OCI-LY7 (cell line): ENCODE results near the gene FCMR. TPM values are rescaled to one million over a fixed set of nuclear protein-coding genes. Genes with fewer than 3 reads are reported as not detected.

Source experiments
- Bru-seq: library from RNA; stranded (reverse); fragments of 400-500 nt; gene quantifications from one replicate; lab custom pipeline; 2021; lab: Mats Ljungman, UMichigan
- BruChase-seq, 2 experiments: library from RNA; stranded (reverse); fragments of 400-500 nt; gene quantifications; one replicate each; lab custom pipeline; 2021; lab: Mats Ljungman, UMichigan
- BruUV-seq: library from RNA; stranded (reverse); fragments of 400-500 nt; replicated peaks from 2 replicates; lab custom pipeline; 2021; lab: Mats Ljungman, UMichigan
- CTCF ChIA-PET: fragments of 300-600 bp; sonication (Branson Sonifier 250); formaldehyde crosslinking; loops from one replicate; lab custom pipeline; 2022; ENCODE audit warnings: antibody characterized with exemption; ENCODE audit not compliant: unreplicated experiment; lab: Charles Lee
- POLR2A ChIA-PET: fragments of 300-600 bp; sonication (Branson Sonifier 250); formaldehyde crosslinking; loops from one replicate; lab custom pipeline; 2022; ENCODE audit warnings: antibody characterized with exemption; lab: Charles Lee
- DNase-seq: peaks from one replicate; pipeline ENCODE4 v3.0.0-alpha.2; 2015; ENCODE audit warnings: low spot score
- H2AFZ ChIP-seq: fragments of 200-600 bp; sonication (generic), shearing (Covaris generic); 2 replicates; pipeline ENCODE4 v1.6.1; 2014; ENCODE audit warnings: mild to moderate bottlenecking, antibody characterized with exemption, low read length, moderate library complexity
- H3K27ac ChIP-seq: fragments of 200-600 bp; sonication (generic); 2 replicates; pipeline ENCODE4 v1.5.1; 2014; ENCODE audit warnings: mixed run types, low read depth, mild to moderate bottlenecking, moderate library complexity, low read length, inconsistent platforms; ENCODE audit not compliant: poor library complexity, severe bottlenecking
- H3K36me3 ChIP-seq: fragments of 200-600 bp; sonication (generic); 2 replicates; pipeline ENCODE4 v1.6.1; 2014; ENCODE audit warnings: mild to moderate bottlenecking, antibody characterized with exemption, low read length, moderate library complexity, mixed read lengths; ENCODE audit not compliant: insufficient read depth
- H3K4me1 ChIP-seq: fragments of 200-600 bp; sonication (generic); 2 replicates; pipeline ENCODE4 v1.5.1; 2014; ENCODE audit warnings: mild to moderate bottlenecking, low read length; ENCODE audit not compliant: insufficient read depth, poor library complexity, severe bottlenecking
- H3K4me2 ChIP-seq: fragments of 200-600 bp; sonication (generic); 2 replicates; pipeline ENCODE4 v1.6.1; 2014; ENCODE audit warnings: mild to moderate bottlenecking, low read length
- H3K4me3 ChIP-seq: fragments of 200-600 bp; sonication (generic); 2 replicates; pipeline ENCODE4 v1.5.1; 2014; ENCODE audit warnings: mild to moderate bottlenecking, low read depth, low read length; ENCODE audit not compliant: poor library complexity, severe bottlenecking
- H3K79me2 ChIP-seq: fragments of 200-600 bp; sonication (generic); 2 replicates; pipeline ENCODE4 v1.6.1; 2016; ENCODE audit warnings: low read depth, mild to moderate bottlenecking, low read length, moderate library complexity, mixed read lengths; ENCODE audit not compliant: insufficient read depth
- H3K9me2 ChIP-seq: fragments of 200-600 bp; sonication (generic); 2 replicates; pipeline ENCODE4 v1.6.1; 2016; ENCODE audit warnings: mild to moderate bottlenecking, low read length, mixed read lengths; ENCODE audit not compliant: insufficient read depth
- H3K9me3 ChIP-seq: fragments of 200-600 bp; sonication (generic); 2 replicates; pipeline ENCODE4 v1.6.1; 2014; ENCODE audit warnings: mild to moderate bottlenecking, mixed run types, low read length, mixed read lengths
- H4K20me1 ChIP-seq: fragments of 200-600 bp; sonication (generic); 2 replicates; pipeline ENCODE4 v1.6.1; 2014; ENCODE audit warnings: mild to moderate bottlenecking, antibody characterized with exemption, low read length, moderate library complexity, mixed read lengths; ENCODE audit not compliant: insufficient read depth
- EZH2phosphoT487 ChIP-seq: fragments of 200-600 bp; sonication (generic); IDR thresholded peaks from 2 replicates; pipeline ENCODE4 v1.6.1; 2018; ENCODE audit warnings: low read depth, borderline replicate concordance, mild to moderate bottlenecking, mixed run types, antibody characterized with exemption, low read length, moderate library complexity, mixed read lengths
- intact Hi-C: fragments of 100-400 bp; cut with micrococcal nuclease; formaldehyde crosslinking; loops from one replicate; pipeline ENCODE4 v1.10.0; 2022; ENCODE audit not compliant: unreplicated experiment
- long read RNA-seq: library from polyadenylated mRNA; stranded (forward); transcript quantifications from one replicate; pipeline ENCODE4 v2.0.0, GENCODE V29; 2022
- total RNA-seq, 2 experiments: library from RNA; depleted of rRNA in 1 of 2; stranded (reverse); fragments of >200 nt in 1 of 2; shearing (Covaris generic) in 1 of 2; gene quantifications; 2 replicates each; pipeline ENCODE4 v1.2.3, GENCODE V29; 2014 to 2022
- TF ChIP-seq, protein P1 (sequence below): fragments of 200-600 bp; sonication (generic); conservative IDR thresholded peaks from 2 replicates; pipeline ENCODE4 v1.5.1; 2014; ENCODE audit warnings: mild to moderate bottlenecking, antibody characterized with exemption, low read length, moderate library complexity, mixed read lengths

The FCMR gene, protein sequence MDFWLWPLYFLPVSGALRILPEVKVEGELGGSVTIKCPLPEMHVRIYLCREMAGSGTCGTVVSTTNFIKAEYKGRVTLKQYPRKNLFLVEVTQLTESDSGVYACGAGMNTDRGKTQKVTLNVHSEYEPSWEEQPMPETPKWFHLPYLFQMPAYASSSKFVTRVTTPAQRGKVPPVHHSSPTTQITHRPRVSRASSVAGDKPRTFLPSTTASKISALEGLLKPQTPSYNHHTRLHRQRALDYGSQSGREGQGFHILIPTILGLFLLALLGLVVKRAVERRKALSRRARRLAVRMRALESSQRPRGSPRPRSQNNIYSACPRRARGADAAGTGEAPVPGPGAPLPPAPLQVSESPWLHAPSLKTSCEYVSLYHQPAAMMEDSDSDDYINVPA
- total RNA-seq (2014; rRNA removed; shearing (Covaris generic)) (3.2 and 5.2 TPM in 2 replicates), total RNA-seq (2022) (9.2 and 10.6 TPM in 2 replicates), Bru-seq, nascent RNA (percentile 39 among the genes with signal in this experiment), BruChase-seq, experiment 1, labeled RNA remaining after a 6-hour chase (percentile 43 among the genes with signal in this experiment), BruChase-seq, experiment 2, labeled RNA remaining after a 2-hour chase (percentile 36 among the genes with signal in this experiment)
- long read RNA-seq, partial matches to known transcripts, result 0 of 17 reads
- long read RNA-seq, other reads (novel, unspliced or antisense), result 13 of 17 reads

DNA sequence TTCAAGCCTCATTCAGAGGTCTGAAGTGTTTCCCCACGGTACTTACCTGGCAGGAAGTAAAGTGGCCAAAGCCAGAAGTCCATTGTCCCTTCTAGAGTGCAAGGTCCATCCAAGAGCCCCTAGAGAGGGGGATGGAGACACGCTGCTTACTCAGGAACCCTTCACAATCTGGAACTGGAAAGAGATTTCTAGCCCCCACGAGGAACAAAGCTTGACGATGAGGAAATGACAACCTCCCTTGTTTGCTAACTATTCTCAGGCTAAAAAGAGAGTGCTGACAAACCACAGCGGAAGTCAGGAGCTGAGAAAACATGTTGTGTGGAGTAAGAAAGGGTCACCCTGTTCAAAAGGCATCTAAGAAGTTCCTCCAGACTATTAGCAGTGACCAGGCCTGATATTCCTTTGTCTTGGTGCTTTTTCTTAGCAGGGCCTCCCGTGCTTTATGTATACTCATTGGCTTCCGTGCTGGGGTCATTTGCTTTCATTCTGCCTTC lies at the start of gene FCMR:
Gene FCMR (minus strand): TSS at position 170 of the 494 bp plus-strand sequence. CDS start 87 bp downstream, at position 83.
- Histone ChIP-seq H4K20me1 (no peaks in the 10 kb centered on the region), H3K79me2 (no peaks in the 10 kb centered on the region), H3K4me3 (peak within 1 kb of the TSS; percentile 40), H3K36me3 (no peaks in the 10 kb centered on the region), H3K9me3 (no peaks in the 10 kb centered on the region), H3K4me1 (peaks cover 47% of the 10 kb centered on the region), H3K9me2 (no peaks in the 10 kb centered on the region), H2AFZ (peak within 1 kb of the TSS; percentile 39; the same call in 1 of the 2 replicates), H3K4me2 (peak within 1 kb of the TSS; percentile 71), H3K27ac (peak within 1 kb of the TSS; percentile 60)
- ChIA-PET CTCF (interaction anchor here (0.7 to 1.9 kb wide), 3 partner anchors 9 to 452 kb away, joined by 3 to 9 read pairs (median 3); partner anchors contain the start of gene IKBKE), POLR2A (interaction anchor here (0.7 to 3.1 kb wide), 7 partner anchors 9 to 300 kb away, joined by 3 to 23 read pairs (median 3); no protein-coding TSS in a partner anchor)
- intact Hi-C loops, result loop anchor here (10.0 kb wide), 1 partner anchor 867 kb away; the partner anchor contains the start of gene RHEX
- no peak for TF ChIP-seq EZH2phosphoT487
- TF ChIP-seq, protein P1, sequence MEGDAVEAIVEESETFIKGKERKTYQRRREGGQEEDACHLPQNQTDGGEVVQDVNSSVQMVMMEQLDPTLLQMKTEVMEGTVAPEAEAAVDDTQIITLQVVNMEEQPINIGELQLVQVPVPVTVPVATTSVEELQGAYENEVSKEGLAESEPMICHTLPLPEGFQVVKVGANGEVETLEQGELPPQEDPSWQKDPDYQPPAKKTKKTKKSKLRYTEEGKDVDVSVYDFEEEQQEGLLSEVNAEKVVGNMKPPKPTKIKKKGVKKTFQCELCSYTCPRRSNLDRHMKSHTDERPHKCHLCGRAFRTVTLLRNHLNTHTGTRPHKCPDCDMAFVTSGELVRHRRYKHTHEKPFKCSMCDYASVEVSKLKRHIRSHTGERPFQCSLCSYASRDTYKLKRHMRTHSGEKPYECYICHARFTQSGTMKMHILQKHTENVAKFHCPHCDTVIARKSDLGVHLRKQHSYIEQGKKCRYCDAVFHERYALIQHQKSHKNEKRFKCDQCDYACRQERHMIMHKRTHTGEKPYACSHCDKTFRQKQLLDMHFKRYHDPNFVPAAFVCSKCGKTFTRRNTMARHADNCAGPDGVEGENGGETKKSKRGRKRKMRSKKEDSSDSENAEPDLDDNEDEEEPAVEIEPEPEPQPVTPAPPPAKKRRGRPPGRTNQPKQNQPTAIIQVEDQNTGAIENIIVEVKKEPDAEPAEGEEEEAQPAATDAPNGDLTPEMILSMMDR, result no peak
- DNase-seq, result peak; percentile 80
- no TSS peak for BruUV-seq

DNA sequence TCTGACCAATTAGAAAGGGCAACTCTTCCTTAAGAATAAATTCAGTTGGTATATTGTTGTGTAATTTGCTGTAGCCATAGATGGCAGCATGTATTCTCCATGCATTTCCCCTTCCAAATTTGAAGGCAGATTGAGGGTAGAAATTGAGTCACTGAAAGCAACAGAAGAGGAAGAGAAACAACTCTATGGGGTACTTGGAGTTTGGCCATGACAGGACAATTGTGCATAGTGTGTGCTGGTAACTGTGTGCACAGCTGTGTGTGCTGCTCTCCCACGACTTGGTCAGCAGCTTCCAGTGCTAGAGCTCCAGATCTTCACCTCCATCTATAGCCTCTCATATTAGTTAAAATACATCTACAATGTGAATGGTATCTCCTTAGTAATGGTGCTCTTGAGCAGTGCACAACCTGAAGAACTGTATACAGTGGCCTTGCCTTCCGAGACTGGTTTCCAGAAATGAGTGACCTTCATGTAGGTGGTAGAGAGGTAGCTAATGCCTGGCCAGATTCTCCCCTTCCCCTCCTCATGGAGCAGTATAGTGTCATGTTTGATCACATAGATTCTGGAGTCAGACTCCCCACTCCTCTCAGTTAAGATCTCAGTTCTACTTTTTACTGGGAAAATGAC lies 49.4 kb upstream of the FCMR start:
- intact Hi-C loops, result no loop called here
- no peaks in the 10 kb centered on the region for H3K9me2 ChIP-seq
- no peaks in the 10 kb centered on the region for H3K79me2 ChIP-seq
- POLR2A ChIA-PET, result interaction anchor here (0.5 to 0.6 kb wide), 2 partner anchors 12 to 74 kb away, joined by 3 read pairs; partner anchors contain the start of gene IL24
- H3K4me2 ChIP-seq, result no peak overlapping the region
- no TSS peak for BruUV-seq
- no peak overlapping the region for H2AFZ ChIP-seq
- no peaks in the 10 kb centered on the region for H3K4me1 ChIP-seq
- no peaks in the 10 kb centered on the region for H3K9me3 ChIP-seq
- DNase-seq, result no peak
- H3K27ac ChIP-seq, result no peak overlapping the region
- no peak overlapping the region for H3K4me3 ChIP-seq
- H4K20me1 ChIP-seq, result no peaks in the 10 kb centered on the region
- no peak for TF ChIP-seq EZH2phosphoT487
- TF ChIP-seq, protein P1, result no peak
- CTCF ChIA-PET, result no interaction called here
- no peaks in the 10 kb centered on the region for H3K36me3 ChIP-seq
